HG03354 (cell line): ENCODE results near the gene RPL7A.
"Not testable (repeated sequence)": the region's sequence is repeated elsewhere in the genome, so short reads cannot be mapped to it uniquely, and the experiment has no call there.

Source experiments
- ATAC-seq: cut with Tn5 transposase; IDR thresholded peaks from one replicate; pipeline ENCODE4 v1.9.1; 2021; ENCODE audit warnings: mild to moderate bottlenecking; ENCODE audit not compliant: unreplicated experiment, poor library complexity, severe bottlenecking

RPL7A gene

GRCh38 chr9:133382507-133383141, 34.6 kb downstream of the RPL7A start:
- no peak for ATAC-seq

- ATAC-seq = no peak
These were observed 35.4 kb downstream of the RPL7A start for GRCh38 chr9:133383438-133383837.

GRCh38 chr9:133384736-133385321, 36.8 kb downstream of the RPL7A start:
- no peak for ATAC-seq

GRCh38 chr9:133385452-133385851, 37.4 kb downstream of the RPL7A start:
- ATAC-seq = no peak

- ATAC-seq = no peak
These were observed 38.3 kb downstream of the RPL7A start for GRCh38 chr9:133386338-133386737.

GRCh38 chr9:133387680-133388079, 39.7 kb downstream of the RPL7A start:
- ATAC-seq = no peak

- no peak for ATAC-seq
These were observed 41.1 kb downstream of the RPL7A start for GRCh38 chr9:133389025-133389557.

- no peak for ATAC-seq
These were observed 41.5 kb downstream of the RPL7A start for GRCh38 chr9:133389562-133389961.

- no peak for ATAC-seq
These were observed 42.7 kb downstream of the RPL7A start for GRCh38 chr9:133390713-133391112.

- ATAC-seq = not testable (repeated sequence)
These were observed 43.4 kb downstream of the RPL7A start for GRCh38 chr9:133391449-133391848.

GRCh38 chr9:133392308-133392707, 44.3 kb downstream of the RPL7A start:
- not testable (repeated sequence) for ATAC-seq

GRCh38 chr9:133393399-133393798, 45.4 kb downstream of the RPL7A start:
- ATAC-seq = no peak

GRCh38 chr9:133394687-133395271, 46.8 kb downstream of the RPL7A start:
- ATAC-seq = no peak

GRCh38 chr9:133396952-133397351, 48.9 kb downstream of the RPL7A start:
- no peak for ATAC-seq

GRCh38 chr9:133397370-133397769, 49.4 kb downstream of the RPL7A start:
- ATAC-seq = no peak

- no peak for ATAC-seq
These were observed 49.9 kb downstream of the RPL7A start for GRCh38 chr9:133397895-133398294.

- no peak for ATAC-seq
These were observed 52.3 kb downstream of the RPL7A start for GRCh38 chr9:133400292-133400691.
